SKM-1 treated with dmso at 0.1 percent for 144 hours (cell line): ENCODE measurements around the gene VBP1.
A peak's percentile ranks its signal among the peaks of the same experiment; 100 is the strongest.
"Not testable (repeated sequence)": the region's sequence is repeated elsewhere in the genome, so short reads cannot be mapped to it uniquely, and the experiment has no call there.

ENCODE experiments used
- DNase-seq: peaks from one replicate; lab custom pipeline; 2025; ENCODE audit not compliant: unreplicated experiment; lab: John Stamatoyannopoulos, UW

VBP1 gene, protein sequence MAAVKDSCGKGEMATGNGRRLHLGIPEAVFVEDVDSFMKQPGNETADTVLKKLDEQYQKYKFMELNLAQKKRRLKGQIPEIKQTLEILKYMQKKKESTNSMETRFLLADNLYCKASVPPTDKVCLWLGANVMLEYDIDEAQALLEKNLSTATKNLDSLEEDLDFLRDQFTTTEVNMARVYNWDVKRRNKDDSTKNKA

DNA sequence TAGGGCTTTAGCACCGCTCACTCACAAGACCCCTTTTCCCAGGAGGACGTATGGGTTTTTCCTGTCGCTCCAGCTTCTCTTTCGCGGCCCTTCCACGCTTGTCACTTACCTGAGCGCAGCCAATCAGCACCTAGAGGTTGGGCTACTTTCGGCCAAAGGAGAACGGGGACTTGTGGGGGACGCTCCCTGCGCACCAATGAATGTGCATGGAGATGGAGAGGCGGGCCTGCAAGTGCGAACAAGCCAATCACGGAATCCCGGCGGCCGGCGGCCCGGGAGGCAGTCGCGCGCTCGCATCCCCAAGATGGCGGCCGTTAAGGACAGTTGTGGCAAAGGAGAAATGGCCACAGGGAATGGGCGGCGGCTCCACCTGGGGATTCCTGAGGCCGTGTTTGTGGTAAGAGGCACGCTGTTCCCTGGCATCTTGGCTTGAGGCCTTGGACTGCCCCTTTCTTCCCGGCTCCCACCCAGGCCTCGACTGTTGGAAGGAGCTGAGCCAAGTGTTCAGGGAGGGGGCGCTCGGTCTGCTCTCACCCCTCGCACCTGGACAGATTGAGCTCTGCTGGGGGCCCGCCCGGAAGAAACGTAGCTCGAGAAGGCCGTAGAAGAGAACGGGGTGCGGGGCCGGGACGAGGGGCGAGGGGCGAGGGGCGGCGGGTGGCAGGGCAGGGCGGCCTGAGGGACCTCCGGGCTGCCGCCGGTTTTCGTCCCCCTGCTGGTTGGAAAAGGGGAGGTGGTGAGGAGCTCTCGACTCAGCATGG, at the start of gene VBP1:
VBP1 (plus strand) TSS at position 282 of the 761 bp plus-strand sequence; CDS start at position 305, 23 bp downstream.
- peak; percentile 85 for DNase-seq

DNA sequence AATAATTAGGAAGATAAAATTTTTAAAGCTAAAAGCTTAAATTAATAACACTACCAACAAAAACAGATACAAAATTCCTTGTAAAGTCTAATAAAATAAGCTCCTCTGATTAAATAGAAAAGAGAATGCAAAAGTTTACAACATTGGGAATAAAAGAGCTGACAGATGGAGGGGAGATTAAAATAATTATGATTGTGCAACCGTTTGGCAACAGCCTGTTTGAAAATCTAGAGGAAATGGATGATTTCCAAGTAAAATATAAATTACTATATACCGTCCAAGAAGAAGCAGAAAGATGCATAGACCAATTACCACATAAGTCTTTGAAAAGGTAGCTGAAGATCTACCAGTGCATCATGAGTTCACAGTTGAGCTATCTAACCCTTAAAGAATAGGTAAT, 46.4 kb upstream of the VBP1 start:
- DNase-seq: no peak

DNA sequence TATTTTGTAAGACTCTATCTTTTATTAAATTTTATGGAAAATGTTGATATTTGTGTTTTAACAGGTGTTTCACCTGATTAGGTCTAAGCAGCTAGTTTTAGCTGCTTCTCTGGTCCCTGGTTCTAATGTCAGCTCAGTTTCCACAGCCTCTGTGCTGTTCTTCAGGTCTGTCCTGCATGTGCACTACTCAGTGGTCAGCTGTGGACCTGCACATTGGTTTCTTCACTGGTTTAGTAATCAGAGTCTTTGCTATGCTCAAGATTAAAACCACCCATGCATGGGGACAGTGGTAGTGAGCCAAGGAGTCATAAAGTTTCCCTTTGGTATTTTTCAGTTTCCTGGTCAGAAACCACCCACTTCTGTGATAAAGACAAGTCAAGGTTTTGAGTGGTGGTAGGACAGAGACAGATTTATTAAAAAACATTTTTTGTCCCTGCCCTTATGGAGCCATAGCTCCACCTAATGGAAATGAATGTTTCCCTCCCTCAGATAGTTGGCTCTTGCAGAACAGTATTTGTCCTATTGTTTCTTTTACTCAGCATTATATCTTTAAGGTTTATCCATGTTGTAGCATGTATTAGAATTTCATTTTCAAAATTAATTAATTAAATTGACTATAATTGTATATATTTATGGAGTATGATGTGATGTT, 36.8 kb upstream of the VBP1 start:
- DNase-seq: no peak

DNA sequence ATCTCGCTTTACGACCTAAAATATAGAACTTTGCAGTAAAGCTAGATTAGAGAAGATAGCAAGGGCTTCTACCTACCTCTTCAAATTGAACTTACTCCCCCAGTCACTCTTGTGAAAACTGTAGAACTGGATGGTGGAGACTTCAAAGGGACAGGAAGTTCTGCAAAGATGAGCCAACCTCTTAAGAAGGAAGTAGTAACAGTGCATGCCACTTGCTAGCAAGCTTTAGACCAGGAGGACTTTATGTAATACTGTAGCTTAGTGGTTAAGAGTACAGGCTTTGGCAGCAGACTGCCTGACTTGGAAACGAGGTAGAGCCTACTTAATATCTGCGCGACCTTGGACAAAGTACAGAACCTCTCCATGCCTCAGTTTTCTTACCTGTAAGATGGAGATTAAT, 27.5 kb upstream of the VBP1 start:
- DNase-seq: peak; percentile 86

DNA sequence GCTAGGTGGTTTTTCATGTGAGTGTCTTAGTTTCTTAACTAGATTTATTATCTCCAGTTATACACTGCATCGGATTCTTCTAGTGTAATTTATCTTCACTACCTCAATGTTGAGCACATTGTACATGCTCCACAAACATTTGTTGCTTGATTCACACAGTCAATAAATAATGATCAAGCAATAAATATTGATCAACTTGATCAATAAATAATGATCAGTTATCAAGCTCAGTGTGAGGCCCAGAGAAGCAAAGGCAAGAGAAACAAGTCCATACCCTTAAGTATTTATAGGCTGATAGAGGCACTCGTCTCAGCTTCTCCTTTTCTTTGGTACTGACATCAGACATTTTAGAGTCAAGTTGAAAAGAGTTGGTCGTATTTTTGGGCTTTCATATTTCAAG, 5.1 kb upstream of the VBP1 start:
- DNase-seq: no peak

DNA sequence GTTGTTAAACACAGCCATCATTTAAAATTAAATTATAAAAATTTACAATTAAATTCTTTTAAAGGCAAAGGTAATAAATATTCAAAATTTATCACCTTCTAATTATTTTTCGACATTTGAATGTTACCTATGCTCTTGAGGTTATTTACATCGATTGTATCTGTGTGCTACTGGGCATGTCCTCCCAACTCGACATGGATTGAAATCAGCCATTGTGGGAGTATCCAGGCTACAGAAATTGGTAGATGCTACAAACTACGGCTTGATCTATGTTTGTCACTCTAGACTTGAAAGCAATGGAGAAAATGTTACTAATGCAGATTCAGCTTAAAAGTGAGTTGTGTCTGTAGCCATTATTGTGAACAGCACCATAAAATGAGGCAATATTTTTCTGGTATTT, 2.5 kb upstream of the VBP1 start:
- no peak for DNase-seq

DNA sequence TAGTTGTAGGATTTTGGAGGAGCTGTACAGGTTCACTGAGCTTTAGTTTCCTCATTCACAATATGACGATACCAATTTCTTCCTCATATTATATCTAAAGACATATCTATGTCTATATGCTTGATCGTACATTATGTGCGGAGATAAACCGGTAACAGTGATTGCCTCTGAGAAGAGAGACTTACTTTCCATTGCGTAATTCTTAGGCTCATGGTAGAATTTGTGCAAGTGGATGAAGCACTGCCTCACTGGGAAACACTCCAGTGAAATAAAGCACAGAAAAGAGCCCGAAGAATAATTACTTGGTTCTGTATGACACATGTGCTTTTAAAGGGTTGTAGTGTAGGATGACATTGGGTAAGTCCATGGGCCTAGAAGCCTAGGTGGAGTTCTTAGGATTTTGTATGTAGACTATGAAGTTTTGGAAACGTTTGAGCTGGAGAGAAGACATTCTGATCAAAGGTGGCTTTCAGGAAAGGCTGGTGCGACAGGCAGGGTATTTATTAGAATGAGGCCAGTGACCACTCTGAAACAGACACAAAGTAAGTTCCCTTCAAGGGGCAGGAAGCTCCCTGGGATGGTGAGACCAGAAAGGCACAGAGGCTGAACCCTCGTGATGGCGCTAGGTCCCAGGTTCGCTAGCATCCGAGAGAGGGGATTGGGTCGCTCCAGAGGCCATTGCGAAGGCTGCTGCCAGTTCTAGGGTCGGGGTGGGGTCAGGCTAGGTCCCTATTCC, 649 bp upstream of the VBP1 start:
- no peak for DNase-seq

DNA sequence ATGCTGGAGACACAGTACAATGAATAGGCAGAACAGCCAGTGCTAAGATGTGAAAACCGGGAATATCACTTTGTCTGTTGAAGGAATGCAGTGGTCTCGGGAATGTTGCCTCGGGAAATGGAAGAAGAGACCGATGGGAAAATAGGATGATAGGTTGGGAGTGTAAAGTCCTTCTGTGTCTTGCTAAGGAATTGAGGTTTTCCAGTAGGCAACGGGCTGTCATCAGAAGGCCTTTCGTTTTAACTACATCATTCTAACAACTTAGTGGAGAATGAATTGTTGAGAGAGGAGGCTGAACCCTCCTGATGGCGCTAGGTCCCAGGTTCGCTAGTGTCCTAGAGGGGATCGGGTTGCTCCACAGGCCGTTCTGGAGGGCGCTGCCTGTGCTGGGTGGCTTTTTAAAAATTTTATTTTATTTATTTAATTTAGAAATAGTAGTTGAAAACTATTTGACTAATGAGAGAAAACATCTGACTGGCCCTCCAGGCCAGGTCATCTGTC, 730 bp downstream of the VBP1 start:
- no peak for DNase-seq

DNA sequence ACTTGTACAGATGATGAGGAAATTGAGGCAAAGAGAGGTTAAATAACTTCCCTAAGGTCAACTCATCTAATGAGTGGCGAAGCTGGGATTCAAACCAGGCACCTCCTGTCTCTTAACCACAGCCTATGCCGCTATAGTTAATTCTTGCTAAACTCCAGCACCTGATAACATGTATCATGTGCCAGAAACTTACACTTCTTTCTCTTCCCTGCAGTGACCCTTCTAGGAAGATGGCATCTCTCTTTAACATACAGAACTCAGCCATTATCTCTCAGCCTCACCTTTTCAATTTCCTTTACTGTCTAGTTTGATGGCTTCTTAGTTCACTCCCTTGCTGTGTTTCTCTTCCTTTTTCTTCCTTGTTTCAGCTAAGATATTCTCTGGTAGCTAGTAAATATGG, 2.5 kb downstream of the VBP1 start:
- no peak for DNase-seq

DNA sequence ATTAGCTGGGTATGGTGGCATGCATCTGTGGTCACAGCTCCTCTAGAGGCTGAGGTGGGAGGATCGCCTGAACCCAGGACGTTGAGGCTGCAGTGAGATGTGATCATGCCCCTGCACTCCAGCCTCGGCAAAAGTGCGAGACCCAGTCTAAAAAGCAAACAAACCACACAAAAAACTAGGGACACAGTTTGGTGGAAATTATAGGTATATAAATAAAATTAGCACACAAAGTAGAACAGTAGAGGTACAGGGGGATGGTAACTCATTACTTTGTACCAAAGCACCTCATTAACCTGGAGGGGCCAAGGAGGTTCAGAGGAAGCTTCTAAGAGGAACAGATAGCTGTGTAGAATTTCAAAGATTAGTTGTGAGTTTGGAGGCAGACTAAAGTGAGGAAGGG, 5.1 kb downstream of the VBP1 start:
- DNase-seq: no peak

DNA sequence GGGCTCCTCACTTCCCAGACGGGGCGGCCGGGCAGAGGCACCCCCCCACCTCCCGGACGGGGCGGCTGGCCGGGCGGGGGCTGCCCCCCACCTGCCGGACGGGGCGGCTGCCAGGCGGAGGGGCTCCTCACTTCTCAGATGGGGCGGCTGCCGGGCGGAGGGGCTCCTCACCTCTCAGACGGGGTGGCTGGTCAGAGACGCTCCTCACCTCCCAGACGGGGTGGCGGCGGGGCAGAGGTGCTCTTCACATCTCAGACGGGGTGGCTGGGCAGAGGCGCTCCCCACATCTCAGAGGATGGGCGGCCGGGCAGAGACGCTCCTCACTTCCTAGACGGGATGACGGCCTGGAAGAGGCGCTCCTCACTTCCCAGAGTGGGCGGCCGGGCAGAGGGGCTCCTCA, 7.5 kb downstream of the VBP1 start:
- DNase-seq: not testable (repeated sequence)

DNA sequence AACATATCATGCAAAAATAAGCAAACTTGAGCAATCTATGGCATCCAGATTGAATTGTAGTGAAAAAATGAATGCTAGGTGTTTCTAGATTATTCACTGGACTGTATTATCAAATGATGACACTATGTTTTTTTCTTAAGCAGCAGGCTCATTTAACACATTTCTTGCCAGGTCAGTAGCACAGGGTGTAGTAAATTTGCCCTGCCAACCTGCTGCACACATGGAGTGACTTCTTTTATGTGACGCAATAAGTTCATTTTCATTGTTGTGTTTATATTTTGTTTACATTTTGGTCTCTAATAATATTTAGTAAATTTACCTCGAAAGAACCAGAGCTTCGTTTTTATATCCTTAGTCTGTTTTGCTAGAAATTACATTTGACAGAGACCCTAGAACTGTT, 9.5 kb downstream of the VBP1 start:
- DNase-seq: no peak

DNA sequence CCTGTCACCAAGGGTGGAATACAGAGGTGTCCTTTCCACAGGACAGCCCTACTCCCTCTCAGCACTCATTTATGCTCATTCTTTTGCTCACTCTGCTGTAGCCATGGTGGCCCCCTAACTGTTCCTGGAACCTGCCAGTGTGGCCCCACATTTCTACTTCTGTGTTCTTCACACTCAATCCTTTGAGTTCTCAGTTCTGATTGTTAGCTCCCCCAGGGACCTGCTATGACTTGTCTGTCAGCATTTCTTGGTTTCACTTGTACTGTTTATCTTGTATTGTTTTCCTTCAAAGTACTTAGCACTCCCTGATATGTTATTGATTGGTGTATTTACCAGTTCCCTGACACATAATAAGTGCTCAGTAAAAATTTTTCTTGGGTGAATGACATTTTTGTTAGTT, 14.9 kb downstream of the VBP1 start:
- DNase-seq: no peak

DNA sequence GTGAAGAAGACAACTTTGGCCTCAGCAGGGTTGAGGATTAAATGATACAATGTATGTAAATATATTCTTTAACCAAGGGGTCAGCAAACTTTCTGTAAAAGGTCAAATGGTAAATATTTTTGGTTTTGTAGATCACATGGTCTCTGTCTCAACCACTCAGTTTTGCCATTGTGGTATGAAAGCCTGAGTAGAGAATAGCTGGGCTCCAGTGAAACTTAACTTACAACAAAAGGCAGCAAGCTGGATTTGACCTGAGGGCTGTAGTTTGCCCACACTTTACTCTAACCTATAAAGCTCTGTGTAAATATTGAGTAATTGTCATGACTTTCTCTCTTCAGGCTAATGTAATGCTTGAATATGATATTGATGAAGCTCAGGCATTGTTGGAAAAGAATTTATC, 19.6 kb downstream of the VBP1 start:
- no peak for DNase-seq

DNA sequence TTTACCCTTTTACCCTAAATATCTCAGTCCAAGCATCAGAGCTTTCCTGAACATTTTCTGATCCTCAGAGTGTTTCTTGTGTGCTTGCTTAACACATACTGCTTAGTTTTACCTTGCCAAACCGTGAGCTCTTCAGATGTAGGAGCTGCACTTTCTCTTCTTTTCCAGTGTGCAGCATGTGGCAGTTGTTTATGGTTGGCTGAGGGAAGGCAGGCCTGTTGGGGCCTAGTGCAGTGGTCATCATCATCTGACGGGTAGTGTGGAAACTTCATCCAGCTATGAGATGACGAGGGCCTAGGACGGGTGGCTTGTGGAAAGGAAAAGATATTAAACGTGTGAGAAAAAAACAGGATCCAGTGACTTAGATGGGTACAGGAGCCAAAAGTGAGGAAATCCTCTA, 21.5 kb downstream of the VBP1 start:
- no peak for DNase-seq

DNA sequence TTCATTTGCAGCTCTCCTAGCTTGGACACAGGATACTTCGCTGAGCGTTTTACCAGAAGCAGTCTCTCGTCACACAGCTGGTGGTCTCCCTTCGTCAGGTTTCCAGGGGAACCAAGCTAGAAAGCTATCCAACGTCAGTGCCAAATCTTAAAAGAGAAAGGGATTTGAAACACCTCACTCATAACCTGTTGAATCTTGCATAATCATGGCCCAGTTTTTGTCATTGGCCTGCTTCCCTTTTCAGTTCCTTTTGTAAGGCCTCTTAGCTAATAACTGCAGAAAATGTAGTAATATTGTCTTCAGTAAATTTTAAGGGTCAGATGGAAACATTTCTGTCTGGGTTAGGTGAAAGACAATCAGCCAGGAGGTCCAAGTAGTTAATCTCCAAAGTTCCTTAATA, 26.0 kb downstream of the VBP1 start:
- DNase-seq: peak; percentile 60

DNA sequence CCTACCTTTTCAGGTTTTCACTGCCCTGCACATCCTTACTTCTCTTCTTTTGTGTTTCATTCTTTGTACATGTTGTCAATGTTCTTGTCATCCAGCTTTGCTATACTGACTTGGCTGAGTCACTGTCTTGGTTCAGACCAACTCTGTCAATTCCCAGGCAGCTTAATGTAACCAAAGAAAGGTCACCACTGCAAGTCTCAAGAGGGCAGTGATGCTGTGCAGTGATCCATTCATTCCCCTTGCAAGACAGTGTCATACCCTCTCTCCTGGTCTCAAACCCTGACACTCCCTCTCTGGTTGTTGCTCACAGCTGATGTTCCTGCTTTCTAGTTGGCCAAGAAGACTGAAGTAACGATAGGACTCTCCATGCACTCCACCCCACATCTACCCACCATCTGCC, 30.5 kb downstream of the VBP1 start:
- no peak for DNase-seq

DNA sequence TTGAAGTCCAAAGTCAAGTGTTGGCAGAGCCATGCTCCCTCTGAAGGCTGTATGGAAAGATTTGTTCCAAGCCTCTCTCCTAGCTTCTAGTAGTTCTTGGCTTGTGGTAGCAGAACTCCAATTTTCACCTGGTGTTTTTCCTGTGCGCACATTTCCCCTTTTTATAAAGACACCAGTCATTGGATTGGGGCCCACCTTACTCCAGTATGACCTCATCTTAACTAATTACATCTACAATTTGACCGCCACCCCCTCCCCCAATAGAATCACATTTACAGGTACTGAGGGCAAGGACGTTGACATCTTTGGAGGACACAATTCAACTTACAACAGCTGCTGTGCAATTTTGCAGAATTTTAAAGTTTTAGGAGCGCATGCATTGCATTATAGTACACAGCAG, 31.2 kb downstream of the VBP1 start:
- no peak for DNase-seq

DNA sequence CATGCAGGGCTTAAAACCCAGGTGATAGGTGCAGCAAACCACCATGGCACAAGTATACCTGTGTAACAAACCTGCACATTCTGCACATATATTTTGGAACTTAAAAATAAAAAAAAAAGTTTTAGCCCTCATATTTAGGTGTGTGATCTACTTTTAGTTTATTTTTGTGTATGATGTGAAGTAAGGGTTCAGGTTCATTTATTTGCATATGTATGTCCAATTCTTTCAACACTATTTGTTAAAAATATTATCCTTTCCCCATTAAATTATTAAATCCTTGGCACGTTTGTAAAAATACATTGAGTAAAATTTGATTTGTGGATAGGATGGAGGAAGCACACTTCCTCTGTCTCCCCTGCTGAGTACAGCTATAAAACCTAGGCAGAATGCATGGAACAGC, 35.1 kb downstream of the VBP1 start:
- no peak for DNase-seq

DNA sequence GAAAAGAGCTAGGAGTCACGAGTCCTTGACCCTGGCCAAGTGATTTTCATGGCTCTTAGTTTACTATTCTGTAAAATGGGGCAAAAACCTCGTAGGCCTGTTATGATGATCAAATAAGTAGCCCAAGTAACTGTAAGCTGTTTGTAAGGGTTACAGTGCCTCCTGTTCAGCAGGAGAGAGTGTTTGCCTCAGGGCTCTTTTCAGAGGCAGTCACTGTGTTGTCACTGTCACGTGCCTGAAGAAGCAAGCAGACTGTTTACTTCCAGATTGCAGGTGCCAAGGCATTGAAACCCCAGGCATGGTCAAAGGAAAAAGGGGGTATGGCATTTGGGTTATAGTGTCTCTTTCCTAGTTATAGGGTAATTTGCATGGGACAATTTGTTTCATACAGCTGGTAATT, 43.5 kb downstream of the VBP1 start:
- no peak for DNase-seq

DNA sequence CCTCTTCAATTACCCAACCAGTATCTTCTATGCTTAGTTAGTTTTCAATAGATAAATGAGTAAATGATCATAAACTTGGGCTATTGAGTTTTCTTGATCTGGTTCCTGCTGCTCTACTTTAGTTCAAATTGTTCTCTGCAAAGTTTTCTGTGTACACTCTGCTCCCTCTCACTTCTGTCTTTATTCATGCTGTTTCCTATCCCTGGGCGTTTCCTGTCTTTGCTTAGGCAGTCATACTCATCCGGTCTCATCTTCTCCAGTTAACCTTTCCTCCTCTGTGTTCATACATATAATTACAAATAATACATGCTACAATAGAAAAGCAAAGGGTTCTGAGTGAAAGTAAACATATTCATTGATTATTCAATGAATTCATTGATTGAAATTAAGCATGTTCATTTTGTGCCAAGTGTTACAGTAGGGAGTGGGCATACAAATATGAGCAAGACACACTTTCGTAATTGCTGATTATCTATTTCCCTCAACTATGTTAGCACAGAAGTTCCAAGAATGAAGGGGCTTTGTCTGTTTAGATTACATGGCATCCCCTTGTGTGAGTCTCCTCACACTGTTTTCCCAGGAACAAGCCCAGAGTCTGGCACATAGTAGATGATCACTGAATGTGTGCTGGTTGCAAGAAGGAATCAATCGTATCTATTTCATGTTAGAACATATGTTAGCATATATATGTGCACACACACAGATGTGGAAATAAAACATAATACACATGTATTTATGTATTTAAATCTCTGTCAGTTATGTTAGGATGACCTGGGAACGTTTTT, 46.9 kb downstream of the VBP1 start:
- DNase-seq: no peak
